Measurements from ENCODE around the gene BRD3OS. TPM values are rescaled to one million over a fixed set of nuclear protein-coding genes. Genes with fewer than 3 reads are reported as not detected.

The BRD3OS gene
- total RNA-seq, 2 experiments from 2014 or later = 13.7 to 21.6 TPM

DNA sequence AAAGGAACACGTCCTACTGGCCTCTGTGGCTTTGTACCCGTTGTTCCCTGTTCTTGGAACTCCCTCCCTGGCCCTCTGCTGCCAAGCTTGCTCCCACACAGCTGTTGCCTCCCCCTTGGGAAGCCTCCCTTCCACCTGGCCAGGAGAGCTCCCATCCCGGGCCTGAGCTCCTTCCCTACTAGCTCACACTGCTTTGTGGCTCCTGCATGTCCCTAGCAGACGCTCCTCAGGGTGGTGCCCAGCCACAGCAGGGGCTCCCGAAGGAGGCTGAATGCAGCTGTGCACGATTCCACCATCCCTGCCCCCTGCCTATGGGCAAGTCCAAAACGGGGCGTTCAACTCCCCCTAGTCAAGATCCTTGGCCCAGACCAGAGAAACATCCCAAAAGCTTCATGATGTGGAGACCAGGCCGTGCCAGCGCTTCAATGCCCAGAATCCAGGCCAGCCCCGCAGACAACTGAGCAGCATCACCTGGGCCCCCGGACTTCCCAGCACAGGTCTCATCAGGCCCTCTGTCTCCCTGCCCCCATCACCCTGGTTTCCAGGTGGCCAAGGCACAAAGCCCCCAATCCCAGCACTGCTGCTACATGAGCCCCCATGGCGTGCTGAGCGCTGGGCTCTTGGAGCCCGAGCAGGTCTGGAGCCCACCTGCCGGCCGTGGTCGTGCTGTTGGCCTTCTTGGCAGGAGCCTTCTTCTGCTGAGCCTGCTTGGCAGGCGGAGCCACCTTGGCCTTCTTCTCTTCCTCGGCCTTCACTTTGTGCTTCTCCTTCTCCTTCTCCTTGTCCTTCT, 14.3 kb downstream of the BRD3OS start:
- Histone ChIP-seq H4K20me1 (ENCODE audit: insufficient read depth, low read length) (no peaks in the 10 kb centered on the region), H3K79me2 (ENCODE audit: insufficient read depth, low read depth, low read length) (no peaks in the 10 kb centered on the region), H3K4me2 (ENCODE audit: low read length) (no peak overlapping the region), H2AFZ (ENCODE audit: low read length) (no peak overlapping the region), H3K4me3 (ENCODE audit: low read depth, low read length, poor library complexity, severe bottlenecking) (no peak overlapping the region), H3K36me3 (ENCODE audit: insufficient read depth, low read length) (no peaks in the 10 kb centered on the region), H3K27ac (ENCODE audit: low read depth, low read length, poor library complexity, severe bottlenecking) (no peak overlapping the region), H3K9me2 (ENCODE audit: insufficient read depth, low read length) (no peaks in the 10 kb centered on the region), H3K9me3 (ENCODE audit: low read length) (no peaks in the 10 kb centered on the region), H3K4me1 (ENCODE audit: insufficient read depth, low read length, poor library complexity, severe bottlenecking) (no peaks in the 10 kb centered on the region)
- ChIA-PET POLR2A (interaction anchor here (0.6 kb wide), 1 partner anchor 16 kb away, joined by 4 read pairs; no protein-coding TSS in a partner anchor), CTCF (ENCODE audit: unreplicated experiment) (no interaction called here)
- intact Hi-C loops (cut with micrococcal nuclease; ENCODE audit: unreplicated experiment) = no loop called here
- DNase-seq (ENCODE audit: low spot score) = no peak
- no TSS peak for BruUV-seq (replicated peaks)
- TF ChIP-seq EZH2phosphoT487 (IDR thresholded peaks at IDR 0.05; ENCODE audit: borderline replicate concordance, low read depth, low read length) = no peak
- TF ChIP-seq, protein P1, sequence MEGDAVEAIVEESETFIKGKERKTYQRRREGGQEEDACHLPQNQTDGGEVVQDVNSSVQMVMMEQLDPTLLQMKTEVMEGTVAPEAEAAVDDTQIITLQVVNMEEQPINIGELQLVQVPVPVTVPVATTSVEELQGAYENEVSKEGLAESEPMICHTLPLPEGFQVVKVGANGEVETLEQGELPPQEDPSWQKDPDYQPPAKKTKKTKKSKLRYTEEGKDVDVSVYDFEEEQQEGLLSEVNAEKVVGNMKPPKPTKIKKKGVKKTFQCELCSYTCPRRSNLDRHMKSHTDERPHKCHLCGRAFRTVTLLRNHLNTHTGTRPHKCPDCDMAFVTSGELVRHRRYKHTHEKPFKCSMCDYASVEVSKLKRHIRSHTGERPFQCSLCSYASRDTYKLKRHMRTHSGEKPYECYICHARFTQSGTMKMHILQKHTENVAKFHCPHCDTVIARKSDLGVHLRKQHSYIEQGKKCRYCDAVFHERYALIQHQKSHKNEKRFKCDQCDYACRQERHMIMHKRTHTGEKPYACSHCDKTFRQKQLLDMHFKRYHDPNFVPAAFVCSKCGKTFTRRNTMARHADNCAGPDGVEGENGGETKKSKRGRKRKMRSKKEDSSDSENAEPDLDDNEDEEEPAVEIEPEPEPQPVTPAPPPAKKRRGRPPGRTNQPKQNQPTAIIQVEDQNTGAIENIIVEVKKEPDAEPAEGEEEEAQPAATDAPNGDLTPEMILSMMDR (conservative IDR thresholded peaks at IDR 0.05; ENCODE audit: low read length) = no peak

DNA sequence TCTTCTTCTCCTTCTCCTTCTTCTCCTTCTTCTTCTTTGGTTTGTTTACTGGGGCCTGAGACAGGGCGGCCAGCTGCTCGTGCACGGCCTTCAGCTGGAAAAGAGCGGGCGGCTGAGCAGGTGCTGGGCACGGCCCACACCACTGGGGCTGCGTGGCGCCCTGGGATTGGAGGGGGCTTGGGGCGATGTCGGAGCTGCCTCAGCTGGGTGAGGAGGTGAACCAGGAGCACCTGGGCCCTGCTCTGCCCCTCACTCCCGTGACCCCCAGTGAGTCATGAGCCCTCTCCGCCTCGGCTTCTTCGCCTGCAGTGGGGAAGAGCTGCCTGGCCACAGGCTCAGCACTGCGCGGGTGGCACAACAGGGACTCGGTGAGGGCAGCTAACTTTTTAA, 14.9 kb downstream of the BRD3OS start:
- H3K36me3 ChIP-seq (ENCODE audit: insufficient read depth, low read length) = no peaks in the 10 kb centered on the region
- TF ChIP-seq EZH2phosphoT487 (IDR thresholded peaks at IDR 0.05; ENCODE audit: borderline replicate concordance, low read depth, low read length) = no peak
- TF ChIP-seq, protein P1 (conservative IDR thresholded peaks at IDR 0.05; ENCODE audit: low read length) = no peak

More for the DNA sequence above, 14.9 kb downstream of the BRD3OS start:
- Histone ChIP-seq H3K4me2 (ENCODE audit: low read length) (no peak overlapping the region), H4K20me1 (ENCODE audit: insufficient read depth, low read length) (no peaks in the 10 kb centered on the region), H3K4me1 (ENCODE audit: insufficient read depth, low read length, poor library complexity, severe bottlenecking) (no peaks in the 10 kb centered on the region), H3K9me2 (ENCODE audit: insufficient read depth, low read length) (no peaks in the 10 kb centered on the region), H3K9me3 (ENCODE audit: low read length) (no peaks in the 10 kb centered on the region), H2AFZ (ENCODE audit: low read length) (no peak overlapping the region), H3K79me2 (ENCODE audit: insufficient read depth, low read depth, low read length) (no peaks in the 10 kb centered on the region), H3K4me3 (ENCODE audit: low read depth, low read length, poor library complexity, severe bottlenecking) (no peak overlapping the region), H3K27ac (ENCODE audit: low read depth, low read length, poor library complexity, severe bottlenecking) (no peak overlapping the region)
- ChIA-PET CTCF (ENCODE audit: unreplicated experiment) (no interaction called here), POLR2A (no interaction called here)
- no TSS peak for BruUV-seq (replicated peaks)
- intact Hi-C loops (cut with micrococcal nuclease; ENCODE audit: unreplicated experiment) = no loop called here
- DNase-seq (ENCODE audit: low spot score) = no peak

Data from OCI-LY7 (cell line).